Esophagus muscularis mucosa (tissue), 4 donors: ENCODE results near the gene TXNRD2. TPM values are rescaled to one million over a fixed set of nuclear protein-coding genes. Genes with fewer than 3 reads are reported as not detected.

Source experiments
- DNase-seq: peaks from one replicate; pipeline ENCODE4 v3.0.0-alpha.2; 2017; ENCODE audit errors: extremely low spot score
- H3K27ac ChIP-seq, 4 donors: fragments of 200-600 bp; sonication (generic); replicated peaks in 1 of 4; 1 replicate in 3 of 4; 2 replicates in 1 of 4; pipeline ENCODE4 v1.5.1; 2016 to 2019; ENCODE audit warnings: mild to moderate bottlenecking in 1 of 4
- H3K27me3 ChIP-seq, 4 donors: fragments of 200-600 bp; sonication (generic); one replicate each; pipeline versions ENCODE4 v1.5.1 to v1.6.0; 2016 to 2019
- H3K36me3 ChIP-seq, 4 donors: fragments of 200-600 bp; sonication (generic); one replicate each; pipeline ENCODE4 v1.5.1; 2016 to 2019
- H3K4me1 ChIP-seq, 4 donors: fragments of 200-600 bp; sonication (generic); one replicate each; pipeline ENCODE4 v1.5.1; 2016 to 2019
- H3K4me3 ChIP-seq, 4 donors: fragments of 200-600 bp; sonication (generic); 1 replicate in 2 of 4; 2 replicates in 2 of 4; pipeline ENCODE4 v1.5.1; 2016 to 2019; ENCODE audit warnings: mild to moderate bottlenecking in 4 of 4, moderate library complexity in 1 of 4
- H3K9me3 ChIP-seq, 4 donors: fragments of 200-600 bp; sonication (generic); 1 replicate in 3 of 4; 2 replicates in 1 of 4; pipeline ENCODE4 v1.5.1; 2016 to 2019
- CTCF ChIP-seq, 3 experiments: fragments of 200-600 bp in 2 of 3; fragments of 450-650 bp in 1 of 3; sonication (generic) in 2 of 3; IDR thresholded peaks; one replicate each; pipeline ENCODE4 v1.5.1; 2017 to 2019; ENCODE audit warnings: antibody characterized with exemption in 3 of 3, mild to moderate bottlenecking in 2 of 3, moderate library complexity in 1 of 3
- EP300 ChIP-seq: sonication (generic); formaldehyde crosslinking; IDR thresholded peaks from one replicate; pipeline ENCODE4 v1.6.1; 2017; ENCODE audit warnings: antibody characterized with exemption
- POLR2A ChIP-seq: fragments of 450-650 bp; IDR thresholded peaks from one replicate; pipeline ENCODE4 v1.6.1; 2017; ENCODE audit warnings: antibody characterized with exemption, moderate library complexity, mild to moderate bottlenecking, low read depth
- POLR2AphosphoS5 ChIP-seq, 2 donors: sonication (generic); formaldehyde crosslinking; IDR thresholded peaks; one replicate each; pipeline ENCODE4 v1.6.1; 2017; ENCODE audit warnings: antibody characterized with exemption in 2 of 2
- WGBS: methylation state at CpG from one replicate; pipeline ENCODE4 v1.1.5; 2018; 5-methylcytosine and 5-hydroxymethylcytosine counted together
- intact Hi-C: fragments of 100-400 bp; cut with DNase I; formaldehyde crosslinking; loops from one replicate; pipeline ENCODE4 v1.15.1; 2023
- total RNA-seq, 4 donors: library from RNA; depleted of rRNA; stranded (reverse); fragments of >200 nt; gene quantifications; one replicate each; pipeline versions ENCODE4 v1.1.0 to v1.2.1, GENCODE V29; 2016

TXNRD2 gene
- total RNA-seq, 4 donors from 2014 or later = 12.9 to 27.2 (median 23.9) TPM

GRCh38 chr22:19986410-19987341 is 45.1 kb upstream of the TXNRD2 start:
- Histone ChIP-seq H3K27me3 (no peaks in the 10 kb centered on the region), H3K9me3 (no peaks in the 10 kb centered on the region), H3K36me3 (peaks cover 0 to 4% (median 2%) of the 10 kb centered on the region in 4 donors), H3K27ac (peak overlapping the region; percentile 90 to 92 (median 92)), H3K4me1 (peaks cover 51 to 66% (median 59%) of the 10 kb centered on the region in 4 donors), H3K4me3 (peak overlapping the region; percentile 69 to 85 (median 77))
- TF ChIP-seq POLR2A (peak; percentile 73), EP300 (no peak), CTCF (IDR thresholded peaks at IDR 0.05) (no peak), POLR2AphosphoS5 (IDR thresholded peaks at IDR 0.05) (peak; percentile 81 to 95)
- WGBS = 4% methylated on average over 16 of the region's 76 CpGs
- intact Hi-C loops = no loop called here
- DNase-seq = no peak

DNA sequence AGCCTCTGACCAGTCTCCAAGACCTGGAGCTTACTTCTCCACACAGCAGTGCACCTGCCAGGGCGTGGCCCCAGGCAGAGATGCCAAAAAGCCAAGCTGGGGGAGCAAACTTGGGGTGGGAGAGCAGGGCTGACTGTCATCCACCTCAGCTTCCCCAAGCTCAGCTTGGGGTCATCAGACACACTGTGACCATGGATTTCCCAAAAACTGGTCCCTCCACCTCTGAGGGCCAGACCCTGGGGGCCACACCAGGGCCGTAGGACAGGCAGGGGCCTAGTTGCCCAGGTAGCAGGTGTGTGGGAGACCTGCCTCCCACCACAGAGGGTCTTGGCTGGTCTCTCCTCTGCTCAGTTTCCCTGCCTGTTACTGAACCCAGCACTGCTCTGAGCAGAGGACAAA is 44.4 kb upstream of the TXNRD2 start:
- DNase-seq = no peak
- H3K27ac ChIP-seq = peak overlapping the region; percentile 90 to 92 (median 92)
- no peak for TF ChIP-seq POLR2AphosphoS5 (IDR thresholded peaks at IDR 0.05)
- TF ChIP-seq EP300 = no peak
- no peak for TF ChIP-seq POLR2A
- no peak for TF ChIP-seq CTCF (IDR thresholded peaks at IDR 0.05)
- H3K36me3 ChIP-seq = peaks cover 2 to 11% (median 9%) of the 10 kb centered on the region in 4 donors
- intact Hi-C loops = no loop called here
- no peaks in the 10 kb centered on the region for H3K9me3 ChIP-seq
- peaks cover 44 to 59% (median 52%) of the 10 kb centered on the region in 4 donors for H3K4me1 ChIP-seq
- no CpG with 5 or more reads among the region's 2 CpGs for WGBS
- peak overlapping the region; percentile 69 to 85 (median 77) for H3K4me3 ChIP-seq
- no peaks in the 10 kb centered on the region for H3K27me3 ChIP-seq

DNA sequence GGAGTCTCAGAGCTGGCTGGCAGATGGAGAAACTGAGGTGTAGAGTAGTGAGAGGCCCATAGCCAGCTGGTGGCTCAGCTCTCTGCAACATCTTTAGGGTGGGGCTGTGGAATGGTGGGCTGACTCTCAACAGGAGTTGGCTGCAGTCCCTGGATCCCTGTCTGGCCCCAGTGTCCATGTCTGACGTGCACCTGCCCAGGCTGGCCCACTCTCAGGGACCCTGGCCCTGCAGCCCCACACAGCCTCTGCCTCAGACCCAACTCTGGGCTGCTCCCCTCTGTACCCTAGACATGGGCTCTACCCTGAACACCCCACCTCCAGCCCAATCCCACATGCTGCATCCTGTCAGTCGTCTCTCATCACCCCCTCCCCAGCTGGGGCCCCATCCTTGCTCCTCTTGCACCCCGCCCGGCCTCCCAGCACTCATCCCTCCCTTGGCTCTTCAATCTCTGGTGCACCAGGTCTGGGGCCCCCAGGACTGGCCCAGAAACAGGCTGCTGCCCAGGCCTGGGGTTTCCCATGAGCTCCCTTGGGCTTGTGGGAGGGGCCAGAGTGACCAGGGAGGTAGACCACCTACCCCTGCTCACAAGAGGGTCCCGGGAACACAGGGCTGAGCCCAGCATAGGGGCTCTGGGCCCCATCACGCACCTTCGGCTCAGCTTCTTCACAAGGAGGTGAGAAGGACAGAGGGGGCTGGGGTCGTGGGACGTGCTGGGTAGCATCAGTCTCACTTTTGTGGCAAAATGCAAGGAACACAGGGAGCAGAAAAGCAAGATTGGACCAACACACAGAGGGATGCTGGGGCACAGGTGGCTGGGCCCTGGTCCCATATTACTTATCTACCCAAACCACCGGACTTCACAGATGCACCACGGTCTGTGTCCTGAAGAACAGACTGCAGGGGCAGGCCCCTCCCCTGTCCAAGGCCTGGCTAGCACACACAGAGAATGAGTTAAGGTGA is 43.5 kb upstream of the TXNRD2 start:
- H3K4me3 ChIP-seq = no peak overlapping the region
- H3K9me3 ChIP-seq = no peaks in the 10 kb centered on the region
- DNase-seq = no peak
- WGBS = 80% methylated on average over 11 of the region's 11 CpGs
- peaks cover 43 to 50% (median 45%) of the 10 kb centered on the region in 4 donors for H3K4me1 ChIP-seq
- TF ChIP-seq POLR2A = no peak
- no peak for TF ChIP-seq CTCF (IDR thresholded peaks at IDR 0.05)
- TF ChIP-seq EP300 = no peak
- no peak for TF ChIP-seq POLR2AphosphoS5 (IDR thresholded peaks at IDR 0.05)
- H3K27me3 ChIP-seq = no peaks in the 10 kb centered on the region
- intact Hi-C loops = no loop called here
- H3K27ac ChIP-seq = peak overlapping the region; percentile 70 to 92 (median 91)
- peaks cover 5 to 20% (median 17%) of the 10 kb centered on the region in 4 donors for H3K36me3 ChIP-seq

GRCh38 chr22:19984201-19984753 is 42.7 kb upstream of the TXNRD2 start:
- Histone ChIP-seq H3K36me3 (peaks cover 14 to 28% (median 26%) of the 10 kb centered on the region in 4 donors), H3K27me3 (no peaks in the 10 kb centered on the region), H3K9me3 (no peaks in the 10 kb centered on the region), H3K4me3 (no peak overlapping the region), H3K4me1 (peaks cover 43 to 49% (median 45%) of the 10 kb centered on the region in 4 donors), H3K27ac (peak overlapping the region; percentile 70 to 92 (median 82))
- intact Hi-C loops = no loop called here
- WGBS = 80% methylated on average over 1 of the region's 19 CpGs
- DNase-seq = no peak
- no peak for TF ChIP-seq POLR2A
- TF ChIP-seq EP300 = no peak
- peak; percentile 48 to 75 for TF ChIP-seq POLR2AphosphoS5 (IDR thresholded peaks at IDR 0.05)
- no peak for TF ChIP-seq CTCF (IDR thresholded peaks at IDR 0.05)
